Neuron (in vitro differentiated cells): ENCODE measurements around the gene PRELP.

Experiments
- H2AFZ ChIP-seq: one replicate; pipeline ENCODE4 v1.6.1; 2013; ENCODE audit warnings: low read depth, mild to moderate bottlenecking, inconsistent platforms, low read length, moderate library complexity
- H3K27me3 ChIP-seq: one replicate; pipeline ENCODE4 v1.6.1; 2013; ENCODE audit warnings: low read length; ENCODE audit not compliant: insufficient read depth
- H3K36me3 ChIP-seq: one replicate; pipeline ENCODE4 v1.6.1; 2013; ENCODE audit warnings: low read length; ENCODE audit not compliant: insufficient read depth
- H3K4me1 ChIP-seq: one replicate; pipeline ENCODE4 v1.6.1; 2013; ENCODE audit warnings: low read length; ENCODE audit not compliant: insufficient read depth
- H3K4me3 ChIP-seq: 2 replicates; pipeline ENCODE4 v1.5.1; 2013; ENCODE audit warnings: mild to moderate bottlenecking, low read length, moderate library complexity
- H3K9me3 ChIP-seq: one replicate; pipeline ENCODE4 v1.6.1; 2013; ENCODE audit warnings: low read length

Gene PRELP

GRCh38 chr1:203475012-203475981, at the start of gene PRELP:
PRELP (plus strand) TSS chr1:203475806; CDS start chr1:203483185, 7,379 bp downstream.
- H3K9me3 ChIP-seq, result no peaks in the 10 kb centered on the region
- no peaks in the 10 kb centered on the region for H3K36me3 ChIP-seq
- peaks cover 30% of the 10 kb centered on the region for H3K27me3 ChIP-seq
- H3K4me3 ChIP-seq, result no peak within 1 kb of the TSS
- no peak within 1 kb of the TSS for H2AFZ ChIP-seq
- peaks cover 13% of the 10 kb centered on the region for H3K4me1 ChIP-seq

GRCh38 chr1:203426366-203426765, 49.2 kb upstream of the PRELP start:
- Histone ChIP-seq H3K9me3 (no peaks in the 10 kb centered on the region), H2AFZ (no peak overlapping the region), H3K4me1 (no peaks in the 10 kb centered on the region), H3K4me3 (no peak overlapping the region), H3K36me3 (no peaks in the 10 kb centered on the region), H3K27me3 (peaks cover 11% of the 10 kb centered on the region)

- Histone ChIP-seq H3K4me3 (no peak overlapping the region), H3K9me3 (no peaks in the 10 kb centered on the region), H3K27me3 (peaks cover 11% of the 10 kb centered on the region), H2AFZ (no peak overlapping the region), H3K36me3 (no peaks in the 10 kb centered on the region), H3K4me1 (no peaks in the 10 kb centered on the region)
Observed at GRCh38 chr1:203426870-203427269, 48.7 kb upstream of the PRELP start.

GRCh38 chr1:203427451-203427850, 48.2 kb upstream of the PRELP start:
- Histone ChIP-seq H2AFZ (no peak overlapping the region), H3K4me3 (no peak overlapping the region), H3K9me3 (no peaks in the 10 kb centered on the region), H3K36me3 (no peaks in the 10 kb centered on the region), H3K4me1 (no peaks in the 10 kb centered on the region), H3K27me3 (peaks cover 11% of the 10 kb centered on the region)

GRCh38 chr1:203428981-203429599, 46.5 kb upstream of the PRELP start:
- H3K36me3 ChIP-seq, result no peaks in the 10 kb centered on the region
- no peaks in the 10 kb centered on the region for H3K9me3 ChIP-seq

GRCh38 chr1:203435615-203436014, 40.0 kb upstream of the PRELP start:
- Histone ChIP-seq H3K9me3 (no peaks in the 10 kb centered on the region), H2AFZ (no peak overlapping the region), H3K36me3 (no peaks in the 10 kb centered on the region), H3K4me3 (no peak overlapping the region), H3K27me3 (peaks cover 19% of the 10 kb centered on the region), H3K4me1 (peaks cover 5% of the 10 kb centered on the region)

More at GRCh38 chr1:203428981-203429599, 46.5 kb upstream of the PRELP start:
- Histone ChIP-seq H3K4me3 (no peak overlapping the region), H2AFZ (no peak overlapping the region), H3K4me1 (no peaks in the 10 kb centered on the region), H3K27me3 (peaks cover 11% of the 10 kb centered on the region)

GRCh38 chr1:203437696-203438315, 37.8 kb upstream of the PRELP start:
- Histone ChIP-seq H3K27me3 (peaks cover 38% of the 10 kb centered on the region), H3K4me1 (peaks cover 5% of the 10 kb centered on the region), H2AFZ (no peak overlapping the region), H3K9me3 (no peaks in the 10 kb centered on the region), H3K4me3 (no peak overlapping the region), H3K36me3 (no peaks in the 10 kb centered on the region)

GRCh38 chr1:203439131-203439730, 36.4 kb upstream of the PRELP start:
- Histone ChIP-seq H2AFZ (no peak overlapping the region), H3K4me3 (no peak overlapping the region), H3K27me3 (peaks cover 38% of the 10 kb centered on the region), H3K9me3 (no peaks in the 10 kb centered on the region), H3K36me3 (no peaks in the 10 kb centered on the region), H3K4me1 (peaks cover 5% of the 10 kb centered on the region)

GRCh38 chr1:203440771-203441170, 34.8 kb upstream of the PRELP start:
- Histone ChIP-seq H3K4me1 (no peaks in the 10 kb centered on the region), H3K9me3 (no peaks in the 10 kb centered on the region), H2AFZ (no peak overlapping the region), H3K36me3 (no peaks in the 10 kb centered on the region), H3K27me3 (peaks cover 38% of the 10 kb centered on the region), H3K4me3 (no peak overlapping the region)

GRCh38 chr1:203441766-203442165, 33.8 kb upstream of the PRELP start:
- Histone ChIP-seq H3K4me1 (no peaks in the 10 kb centered on the region), H3K36me3 (no peaks in the 10 kb centered on the region), H2AFZ (no peak overlapping the region), H3K9me3 (no peaks in the 10 kb centered on the region), H3K27me3 (peaks cover 47% of the 10 kb centered on the region), H3K4me3 (no peak overlapping the region)

GRCh38 chr1:203442821-203443220, 32.8 kb upstream of the PRELP start:
- Histone ChIP-seq H3K36me3 (no peaks in the 10 kb centered on the region), H2AFZ (no peak overlapping the region), H3K4me1 (no peaks in the 10 kb centered on the region), H3K9me3 (no peaks in the 10 kb centered on the region), H3K4me3 (no peak overlapping the region), H3K27me3 (peaks cover 47% of the 10 kb centered on the region)

GRCh38 chr1:203443296-203443695, 32.3 kb upstream of the PRELP start:
- H3K27me3 ChIP-seq, result peaks cover 47% of the 10 kb centered on the region
- H3K4me1 ChIP-seq, result no peaks in the 10 kb centered on the region

GRCh38 chr1:203444171-203444576, 31.4 kb upstream of the PRELP start:
- Histone ChIP-seq H3K4me1 (peaks cover 4% of the 10 kb centered on the region), H3K27me3 (peaks cover 41% of the 10 kb centered on the region), H3K36me3 (no peaks in the 10 kb centered on the region), H3K4me3 (no peak overlapping the region), H3K9me3 (no peaks in the 10 kb centered on the region), H2AFZ (no peak overlapping the region)

More at GRCh38 chr1:203443296-203443695, 32.3 kb upstream of the PRELP start:
- no peaks in the 10 kb centered on the region for H3K36me3 ChIP-seq
- no peak overlapping the region for H2AFZ ChIP-seq
- H3K9me3 ChIP-seq, result no peaks in the 10 kb centered on the region
- no peak overlapping the region for H3K4me3 ChIP-seq
